ENCODE data around the gene TPRA1. TPM values are rescaled to one million over a fixed set of nuclear protein-coding genes. Genes with fewer than 3 reads are reported as not detected.

The TPRA1 gene
- total and polyA plus RNA-seq, 7 donors = 20.7 to 26.7 (median 24.2) TPM

DNA sequence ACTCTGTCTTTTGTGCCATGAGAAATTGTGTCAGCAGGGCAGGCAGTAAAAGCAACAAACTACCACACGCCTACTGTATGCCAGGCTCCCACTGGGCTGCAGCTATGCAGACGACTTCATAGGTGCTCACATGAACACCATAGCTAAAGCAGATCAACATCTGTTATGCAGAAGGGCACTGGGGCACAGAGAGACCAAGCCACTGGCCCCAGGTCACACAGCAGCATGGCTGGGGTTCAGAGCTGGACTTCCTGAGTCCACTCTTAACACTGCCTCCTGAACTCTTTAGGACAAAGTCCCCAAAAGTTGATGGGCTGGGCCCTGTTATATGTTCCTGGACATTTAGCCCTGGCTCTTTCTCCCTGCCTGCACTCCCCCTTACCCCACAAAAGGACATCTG, 12.4 kb downstream of the TPRA1 start:
- Histone ChIP-seq H3K4me3 (no peak overlapping the region), H3K27me3 (ENCODE audit: insufficient read depth in 3 of 3, low read length in 2 of 3) (no peaks in the 10 kb centered on the region), H3K27ac (no peak overlapping the region), H3K9me3 (no peaks in the 10 kb centered on the region), H3K4me1 (peaks cover 8% of the 10 kb centered on the region), H3K36me3 (ENCODE audit: insufficient read depth in 1 of 2, low read depth in 1 of 2) (peaks cover 0 to 55% of the 10 kb centered on the region in 2 donors)
- TF ChIP-seq, protein P1, sequence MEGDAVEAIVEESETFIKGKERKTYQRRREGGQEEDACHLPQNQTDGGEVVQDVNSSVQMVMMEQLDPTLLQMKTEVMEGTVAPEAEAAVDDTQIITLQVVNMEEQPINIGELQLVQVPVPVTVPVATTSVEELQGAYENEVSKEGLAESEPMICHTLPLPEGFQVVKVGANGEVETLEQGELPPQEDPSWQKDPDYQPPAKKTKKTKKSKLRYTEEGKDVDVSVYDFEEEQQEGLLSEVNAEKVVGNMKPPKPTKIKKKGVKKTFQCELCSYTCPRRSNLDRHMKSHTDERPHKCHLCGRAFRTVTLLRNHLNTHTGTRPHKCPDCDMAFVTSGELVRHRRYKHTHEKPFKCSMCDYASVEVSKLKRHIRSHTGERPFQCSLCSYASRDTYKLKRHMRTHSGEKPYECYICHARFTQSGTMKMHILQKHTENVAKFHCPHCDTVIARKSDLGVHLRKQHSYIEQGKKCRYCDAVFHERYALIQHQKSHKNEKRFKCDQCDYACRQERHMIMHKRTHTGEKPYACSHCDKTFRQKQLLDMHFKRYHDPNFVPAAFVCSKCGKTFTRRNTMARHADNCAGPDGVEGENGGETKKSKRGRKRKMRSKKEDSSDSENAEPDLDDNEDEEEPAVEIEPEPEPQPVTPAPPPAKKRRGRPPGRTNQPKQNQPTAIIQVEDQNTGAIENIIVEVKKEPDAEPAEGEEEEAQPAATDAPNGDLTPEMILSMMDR (IDR thresholded peaks at IDR 0.05) = no peak
- 68 to 80% (median 69%) methylated on average over 2 of the region's 2 CpGs for WGBS, 3 donors
- intact Hi-C loops (cut with DNase I) = loop anchor here (5.0 to 10.0 kb wide), 4 partner anchors 114 to 387 kb away; no protein-coding TSS in a partner anchor
- ATAC-seq = no peak
- DNase-seq = no peak

- intact Hi-C loops (cut with DNase I) = loop anchor here (5.0 to 10.0 kb wide), 4 partner anchors 115 to 387 kb away; no protein-coding TSS in a partner anchor
- 89 to 98% (median 91%) methylated on average over 7 of the region's 7 CpGs for WGBS, 3 donors
These were observed 13.1 kb downstream of the TPRA1 start for GRCh38 chr3:127577448-127577847.

GRCh38 chr3:127574880-127575878, 15.4 kb downstream of the TPRA1 start:
- TF ChIP-seq, protein P1 (IDR thresholded peaks at IDR 0.05) = peak; percentile 93
- Histone ChIP-seq H3K36me3 (ENCODE audit: insufficient read depth in 1 of 2, low read depth in 1 of 2) (peaks cover 0 to 83% of the 10 kb centered on the region in 2 donors), H3K27me3 (ENCODE audit: insufficient read depth in 3 of 3, low read length in 2 of 3) (no peaks in the 10 kb centered on the region), H3K27ac (no peak overlapping the region), H3K9me3 (no peaks in the 10 kb centered on the region), H3K4me1 (peaks cover 7% of the 10 kb centered on the region), H3K4me3 (no peak overlapping the region)
- 40 to 42% (median 40%) methylated on average over 42 to 46 of the region's 46 CpGs for WGBS, 3 donors
- intact Hi-C loops (cut with DNase I) = loop anchor here (5.0 to 10.0 kb wide), 4 partner anchors 117 to 390 kb away; no protein-coding TSS in a partner anchor
- peak; percentile 83 to 91 for DNase-seq
- ATAC-seq = peak; percentile 87 to 97 (median 93)

More at GRCh38 chr3:127577448-127577847, 13.1 kb downstream of the TPRA1 start:
- TF ChIP-seq, protein P1 (IDR thresholded peaks at IDR 0.05) = no peak
- DNase-seq (no peak), ATAC-seq (no peak)
- Histone ChIP-seq H3K4me3 (no peak overlapping the region), H3K27me3 (ENCODE audit: insufficient read depth in 3 of 3, low read length in 2 of 3) (no peaks in the 10 kb centered on the region), H3K27ac (no peak overlapping the region), H3K9me3 (no peaks in the 10 kb centered on the region), H3K36me3 (ENCODE audit: insufficient read depth in 1 of 2, low read depth in 1 of 2) (peaks cover 0 to 62% of the 10 kb centered on the region in 2 donors), H3K4me1 (peaks cover 12% of the 10 kb centered on the region)

- DNase-seq (no peak), ATAC-seq (no peak)
- Histone ChIP-seq H3K4me3 (no peak overlapping the region), H3K27me3 (ENCODE audit: insufficient read depth in 3 of 3, low read length in 2 of 3) (no peaks in the 10 kb centered on the region), H3K4me1 (peaks cover 5% of the 10 kb centered on the region), H3K36me3 (ENCODE audit: insufficient read depth in 1 of 2, low read depth in 1 of 2) (peaks cover 0 to 74% of the 10 kb centered on the region in 2 donors), H3K27ac (no peak overlapping the region), H3K9me3 (no peaks in the 10 kb centered on the region)
- TF ChIP-seq, protein P1 (IDR thresholded peaks at IDR 0.05) = no peak
- intact Hi-C loops (cut with DNase I) = loop anchor here (10.0 kb wide), 2 partner anchors 261 to 391 kb away; no protein-coding TSS in a partner anchor
- WGBS, 3 donors = 54 to 66% (median 58%) methylated on average over 5 of the region's 5 CpGs
These were observed 16.6 kb downstream of the TPRA1 start for GRCh38 chr3:127573912-127574311.

All from psoas muscle (tissue), 8 donors.